KBM-7 (cell line): ENCODE data around the gene MPHOSPH8.
"Not testable (repeated sequence)": the region's sequence is repeated elsewhere in the genome, so short reads cannot be mapped to it uniquely, and the experiment has no call there.

ENCODE experiments used
- DNase-seq: peaks from one replicate; pipeline ENCODE4 v3.0.0-alpha.2; 2015
- in situ Hi-C: fragments of 300-500 bp; cut with MboI; formaldehyde crosslinking; loops from 2 replicates; pipeline ENCODE4 v1.14.3; 2020; ENCODE audit warnings: low sequenced_read_pairs, low pct_unique_long_range_greater_than_20kb, mixed read lengths

The MPHOSPH8 gene

GRCh38 chr13:19607523-19608078 is 25.9 kb upstream of the MPHOSPH8 start:
- in situ Hi-C loops: no loop called here
- no peak for DNase-seq

- in situ Hi-C loops: no loop called here
- DNase-seq: peak; percentile 59
Observed at GRCh38 chr13:19618977-19619376, 14.5 kb upstream of the MPHOSPH8 start.

- no peak for DNase-seq
- in situ Hi-C loops: no loop called here
Observed at GRCh38 chr13:19622193-19622592, 11.3 kb upstream of the MPHOSPH8 start.

GRCh38 chr13:19624265-19624664 is 9.2 kb upstream of the MPHOSPH8 start:
- in situ Hi-C loops: no loop called here
- no peak for DNase-seq

GRCh38 chr13:19632915-19633478 is 462 bp upstream of the MPHOSPH8 start:
- in situ Hi-C loops: no loop called here

GRCh38 chr13:19634256-19634740 is 839 bp downstream of the MPHOSPH8 start:
- in situ Hi-C loops: no loop called here
- DNase-seq: no peak

More at GRCh38 chr13:19632915-19633478, 462 bp upstream of the MPHOSPH8 start:
- DNase-seq: no peak

- in situ Hi-C loops: not testable (repeated sequence)
Observed at GRCh38 chr13:19635926-19636325, 2.5 kb downstream of the MPHOSPH8 start.

GRCh38 chr13:19643652-19644051 is 10.2 kb downstream of the MPHOSPH8 start:
- no peak for DNase-seq
- in situ Hi-C loops: no loop called here

More at GRCh38 chr13:19635926-19636325, 2.5 kb downstream of the MPHOSPH8 start:
- not testable (repeated sequence) for DNase-seq

GRCh38 chr13:19645000-19645399 is 11.5 kb downstream of the MPHOSPH8 start:
- DNase-seq: no peak
- in situ Hi-C loops: no loop called here

- in situ Hi-C loops: no loop called here
- no peak for DNase-seq
Observed at GRCh38 chr13:19646063-19646462, 12.6 kb downstream of the MPHOSPH8 start.

GRCh38 chr13:19650742-19651141 is 17.3 kb downstream of the MPHOSPH8 start:
- in situ Hi-C loops: no loop called here
- DNase-seq: no peak

- in situ Hi-C loops: no loop called here
- DNase-seq: no peak
Observed at GRCh38 chr13:19657872-19658591, 24.6 kb downstream of the MPHOSPH8 start.

- DNase-seq: no peak
- in situ Hi-C loops: no loop called here
Observed at GRCh38 chr13:19658831-19659230, 25.4 kb downstream of the MPHOSPH8 start.

GRCh38 chr13:19661126-19661525 is 27.7 kb downstream of the MPHOSPH8 start:
- DNase-seq: no peak
- in situ Hi-C loops: no loop called here

- no peak for DNase-seq
- in situ Hi-C loops: no loop called here
Observed at GRCh38 chr13:19661561-19661960, 28.1 kb downstream of the MPHOSPH8 start.

GRCh38 chr13:19663416-19663979 is 30.0 kb downstream of the MPHOSPH8 start:
- DNase-seq: no peak
- in situ Hi-C loops: no loop called here

- peak; percentile 44 for DNase-seq
- in situ Hi-C loops: no loop called here
Observed at GRCh38 chr13:19664481-19665230, 31.2 kb downstream of the MPHOSPH8 start.

GRCh38 chr13:19665427-19665859 is 32.0 kb downstream of the MPHOSPH8 start:
- in situ Hi-C loops: no loop called here
- no peak for DNase-seq

- in situ Hi-C loops: no loop called here
- no peak for DNase-seq
Observed at GRCh38 chr13:19668778-19669177, 35.3 kb downstream of the MPHOSPH8 start.
